HG03064 (cell line): ENCODE data around the gene AHDC1.
"Not testable (repeated sequence)": the region's sequence is repeated elsewhere in the genome, so short reads cannot be mapped to it uniquely, and the experiment has no call there.

ENCODE experiments used
- ATAC-seq: cut with Tn5 transposase; IDR thresholded peaks from one replicate; pipeline ENCODE4 v1.9.1; 2021; ENCODE audit warnings: low read depth; ENCODE audit not compliant: unreplicated experiment

The AHDC1 gene, protein sequence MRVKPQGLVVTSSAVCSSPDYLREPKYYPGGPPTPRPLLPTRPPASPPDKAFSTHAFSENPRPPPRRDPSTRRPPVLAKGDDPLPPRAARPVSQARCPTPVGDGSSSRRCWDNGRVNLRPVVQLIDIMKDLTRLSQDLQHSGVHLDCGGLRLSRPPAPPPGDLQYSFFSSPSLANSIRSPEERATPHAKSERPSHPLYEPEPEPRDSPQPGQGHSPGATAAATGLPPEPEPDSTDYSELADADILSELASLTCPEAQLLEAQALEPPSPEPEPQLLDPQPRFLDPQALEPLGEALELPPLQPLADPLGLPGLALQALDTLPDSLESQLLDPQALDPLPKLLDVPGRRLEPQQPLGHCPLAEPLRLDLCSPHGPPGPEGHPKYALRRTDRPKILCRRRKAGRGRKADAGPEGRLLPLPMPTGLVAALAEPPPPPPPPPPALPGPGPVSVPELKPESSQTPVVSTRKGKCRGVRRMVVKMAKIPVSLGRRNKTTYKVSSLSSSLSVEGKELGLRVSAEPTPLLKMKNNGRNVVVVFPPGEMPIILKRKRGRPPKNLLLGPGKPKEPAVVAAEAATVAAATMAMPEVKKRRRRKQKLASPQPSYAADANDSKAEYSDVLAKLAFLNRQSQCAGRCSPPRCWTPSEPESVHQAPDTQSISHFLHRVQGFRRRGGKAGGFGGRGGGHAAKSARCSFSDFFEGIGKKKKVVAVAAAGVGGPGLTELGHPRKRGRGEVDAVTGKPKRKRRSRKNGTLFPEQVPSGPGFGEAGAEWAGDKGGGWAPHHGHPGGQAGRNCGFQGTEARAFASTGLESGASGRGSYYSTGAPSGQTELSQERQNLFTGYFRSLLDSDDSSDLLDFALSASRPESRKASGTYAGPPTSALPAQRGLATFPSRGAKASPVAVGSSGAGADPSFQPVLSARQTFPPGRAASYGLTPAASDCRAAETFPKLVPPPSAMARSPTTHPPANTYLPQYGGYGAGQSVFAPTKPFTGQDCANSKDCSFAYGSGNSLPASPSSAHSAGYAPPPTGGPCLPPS (N-terminal part only)

DNA sequence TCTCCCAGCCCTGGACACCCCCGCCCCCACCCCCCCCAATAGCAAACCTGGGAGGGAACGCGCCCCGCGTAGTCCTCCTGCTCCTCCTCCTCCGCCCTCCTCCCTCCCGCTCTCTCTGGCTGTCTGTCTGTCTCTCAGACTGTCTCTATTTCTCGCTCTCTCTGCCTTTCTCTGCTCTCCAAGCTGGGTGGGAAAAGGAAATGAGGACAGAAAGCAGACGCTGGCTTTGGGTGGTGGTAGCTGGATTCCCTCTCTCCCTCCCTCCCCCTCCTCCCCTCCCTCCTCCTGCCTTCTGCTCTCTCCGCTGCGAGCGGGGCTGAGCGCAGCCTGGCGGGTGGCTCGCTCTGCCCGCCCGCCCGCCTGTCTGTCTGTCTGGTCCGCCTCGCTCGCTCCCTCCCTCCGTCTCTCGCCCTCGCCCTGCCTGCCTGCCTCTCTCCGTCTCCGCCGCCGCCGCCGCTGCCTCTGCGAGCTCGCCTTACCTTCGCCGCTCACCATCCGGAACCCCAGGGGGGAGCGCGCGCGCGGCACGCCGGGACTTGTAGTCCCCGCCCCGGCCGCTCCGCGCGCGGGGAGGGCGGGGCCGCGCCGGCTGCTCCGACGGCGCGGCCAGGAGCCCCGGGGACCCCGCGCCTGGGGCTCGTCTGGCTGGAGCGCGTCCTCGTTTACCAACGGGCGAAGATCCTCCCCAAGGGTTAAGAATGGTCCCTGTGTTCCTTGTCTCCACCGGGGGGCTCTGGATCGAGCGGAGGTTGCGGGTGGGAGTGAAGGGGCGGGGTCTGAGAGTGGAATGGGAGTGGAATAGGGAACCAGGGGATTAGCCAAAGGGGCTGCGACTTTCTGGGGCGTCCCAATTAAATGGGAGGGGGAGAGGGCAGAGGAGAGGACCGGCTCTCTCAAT lies at the start of gene AHDC1:
AHDC1 (minus strand) TSS at position 464 of the 898 bp plus-strand sequence. CDS start 52,029 bp downstream, outside the sequence.
- ATAC-seq: no peak

DNA sequence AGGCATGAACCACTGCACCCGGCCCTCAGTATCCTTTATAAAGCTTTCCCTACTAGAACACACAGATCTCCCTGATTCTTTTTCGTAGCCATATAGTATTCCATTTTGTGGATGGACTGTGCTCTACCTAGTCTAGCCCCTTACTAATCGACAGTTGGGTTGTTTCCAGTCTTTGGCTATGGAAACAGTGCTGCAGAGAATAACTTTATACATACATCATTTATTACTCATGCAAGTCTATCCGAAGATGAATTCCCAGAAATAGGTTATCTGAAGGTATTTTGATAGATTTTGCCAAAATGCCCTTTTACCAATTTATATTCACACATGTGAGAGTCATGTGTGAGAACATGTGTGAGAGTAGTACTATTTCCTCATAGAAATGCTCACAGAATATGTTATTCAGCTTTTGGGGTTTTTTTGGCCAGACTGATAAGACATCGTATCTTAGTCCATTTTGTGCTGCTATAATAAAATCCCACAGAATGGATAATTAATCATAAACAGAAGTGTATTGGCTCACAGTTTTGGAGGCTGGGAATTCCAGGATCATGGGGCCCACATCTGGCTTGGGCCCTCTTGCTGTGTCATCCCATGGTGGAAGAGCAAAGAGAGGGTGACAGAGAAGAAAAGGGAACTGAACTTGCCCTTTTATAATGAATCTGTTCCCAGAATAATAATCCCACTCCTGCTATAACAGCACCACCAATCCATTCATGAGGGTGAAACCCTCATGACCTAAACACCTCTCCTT lies 48.3 kb upstream of the AHDC1 start:
- ATAC-seq: no peak

DNA sequence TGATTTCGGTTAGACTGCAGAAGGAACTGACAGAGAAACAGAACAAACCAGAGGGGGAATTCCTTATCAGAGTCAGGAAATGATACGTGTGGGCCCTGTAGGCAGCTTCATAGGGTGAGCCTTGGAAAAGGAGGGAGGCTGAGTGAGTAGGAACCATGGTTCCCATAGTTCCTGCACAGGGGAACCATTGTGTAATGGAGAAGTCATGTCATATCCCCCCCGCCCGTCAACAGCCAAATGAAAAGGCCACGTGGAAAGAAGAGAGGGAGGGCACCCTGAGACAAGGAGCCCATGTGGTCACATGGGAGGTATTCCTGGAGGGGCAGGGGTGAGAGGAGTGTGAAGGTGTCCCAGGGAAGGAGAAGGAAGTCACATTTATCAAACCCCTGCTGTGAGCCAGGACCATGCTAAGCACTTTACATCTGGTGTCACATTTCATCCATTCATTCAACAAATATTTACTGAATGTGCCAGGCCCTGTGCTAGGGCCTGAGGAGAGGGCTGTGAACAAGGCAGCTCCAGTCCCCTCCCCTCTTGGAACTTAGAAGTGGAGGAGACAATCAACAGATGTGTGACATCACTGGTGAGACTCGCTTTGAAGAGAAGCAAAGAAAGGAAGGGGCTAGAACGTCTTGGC lies 46.7 kb upstream of the AHDC1 start:
- no peak for ATAC-seq

DNA sequence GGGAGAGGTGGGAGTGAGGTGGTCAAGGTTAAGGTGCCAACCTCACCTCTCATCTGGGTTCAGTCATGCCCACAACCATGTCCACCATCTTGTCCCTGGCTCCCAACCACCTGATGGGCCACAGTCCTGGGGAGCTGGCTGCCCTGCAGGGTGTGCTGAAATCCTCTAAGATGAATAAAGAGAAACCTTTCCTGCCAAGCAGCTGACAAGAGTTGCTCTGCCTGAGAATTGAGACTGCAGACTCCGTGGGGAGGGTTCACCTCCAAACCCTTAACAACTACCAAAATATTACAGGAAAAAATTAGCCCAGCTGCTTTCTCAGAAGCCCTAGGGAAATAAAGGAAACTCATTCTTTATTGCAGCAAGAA lies 46.2 kb upstream of the AHDC1 start:
- ATAC-seq: no peak

DNA sequence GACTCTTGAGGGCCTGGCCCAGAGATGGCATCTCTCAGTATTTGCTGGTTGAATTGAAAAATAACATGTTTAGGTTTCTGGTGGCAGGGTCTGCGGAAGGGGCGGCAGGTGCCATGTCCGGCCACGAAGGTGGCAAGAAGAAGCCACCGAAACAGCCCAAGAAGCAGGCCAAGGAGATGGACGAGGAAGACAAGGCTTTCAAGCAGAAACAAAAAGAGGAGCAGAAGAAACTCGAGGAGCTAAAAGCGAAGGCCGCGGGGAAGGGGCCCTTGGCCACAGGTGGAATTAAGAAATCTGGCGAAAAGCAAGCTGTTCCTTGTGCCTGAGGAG lies 45.3 kb upstream of the AHDC1 start:
- ATAC-seq: no peak

DNA sequence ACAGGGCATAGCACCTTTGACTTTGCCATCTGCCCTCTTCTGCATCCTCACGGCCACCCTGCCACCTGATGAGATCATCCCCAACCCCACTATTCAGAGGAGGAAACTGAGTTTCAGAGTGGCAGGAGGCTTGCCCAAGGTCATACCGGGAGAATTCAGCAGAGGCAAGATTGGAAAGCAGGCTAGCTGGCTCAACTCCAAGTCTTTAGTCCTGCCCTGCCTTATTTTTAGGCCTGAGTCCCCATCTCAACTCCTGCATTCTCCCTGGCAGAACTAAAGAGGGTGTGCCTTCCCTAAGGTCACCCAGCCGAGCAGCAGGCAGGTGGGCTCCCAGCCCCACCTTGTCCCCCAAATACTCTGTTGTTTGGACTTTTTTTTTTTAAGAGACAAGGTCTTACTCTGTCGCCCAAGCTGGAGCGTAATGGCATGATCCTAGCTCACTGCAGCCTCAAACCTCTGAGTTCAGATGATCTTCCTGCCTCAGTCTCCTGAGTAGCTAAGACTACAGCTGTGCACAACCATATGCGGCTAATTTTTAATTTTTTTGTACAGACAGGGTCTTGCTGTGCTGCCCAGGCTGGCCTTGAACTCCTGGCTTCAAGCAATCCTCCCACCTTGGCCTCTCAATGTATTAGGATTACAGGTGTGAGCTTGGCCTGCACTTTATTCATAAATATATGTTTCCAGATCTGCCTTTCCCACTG lies 44.8 kb upstream of the AHDC1 start:
- no peak for ATAC-seq

DNA sequence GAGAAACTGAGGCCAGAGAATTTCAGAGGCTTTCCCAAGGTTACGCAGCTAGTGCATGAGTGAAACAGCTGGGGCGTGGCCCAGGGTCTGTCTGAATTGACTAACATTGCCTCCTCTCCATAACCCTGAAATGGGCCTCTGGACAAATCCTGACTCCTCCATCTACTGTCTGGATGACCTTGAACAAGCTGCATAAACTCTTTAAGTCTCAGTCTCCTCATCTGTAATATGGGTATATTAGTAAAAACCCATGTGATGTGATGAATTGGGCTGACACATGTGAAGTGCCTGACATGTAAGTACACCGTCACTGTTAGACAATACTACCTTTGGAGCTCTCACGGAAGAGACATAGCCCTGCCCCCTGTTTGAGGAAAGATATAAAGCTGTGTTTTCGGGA lies 43.4 kb upstream of the AHDC1 start:
- no peak for ATAC-seq

DNA sequence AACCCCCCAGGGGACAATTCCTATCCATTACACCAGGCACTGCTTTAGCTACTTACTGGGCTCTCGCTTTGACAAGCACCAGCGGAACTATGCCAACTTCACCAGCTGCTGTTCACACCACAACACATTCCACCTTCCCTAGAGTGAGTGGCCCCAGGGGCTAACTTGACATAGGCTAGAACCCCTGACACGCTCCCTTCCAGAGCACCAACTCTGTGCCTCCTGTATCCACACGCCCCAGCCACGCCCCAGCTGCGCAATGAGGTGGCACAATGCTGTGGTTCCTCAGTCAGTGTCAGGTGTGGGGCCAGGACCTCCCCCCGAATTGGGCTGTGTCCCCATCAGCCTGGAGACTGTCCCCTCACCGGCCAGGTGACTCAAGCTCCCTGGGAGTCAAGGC lies 42.7 kb upstream of the AHDC1 start:
- no peak for ATAC-seq

DNA sequence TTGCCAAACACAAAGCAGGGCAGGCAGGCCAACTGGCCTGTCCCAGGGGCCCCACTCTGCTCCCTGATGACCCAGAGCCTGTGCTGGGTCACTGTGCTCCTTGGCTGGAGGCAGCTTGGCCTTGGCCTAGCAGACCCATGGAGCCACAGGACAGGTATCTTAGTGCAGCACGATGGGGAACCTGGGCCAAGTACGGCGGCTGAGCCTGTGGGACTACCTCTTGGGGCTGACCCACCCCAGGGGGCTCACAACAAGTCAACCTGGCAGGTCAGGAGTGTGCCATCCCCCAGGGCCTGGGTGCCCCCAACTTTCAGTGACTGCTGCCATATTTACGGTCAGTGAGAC lies 41.1 kb upstream of the AHDC1 start:
- no peak for ATAC-seq

DNA sequence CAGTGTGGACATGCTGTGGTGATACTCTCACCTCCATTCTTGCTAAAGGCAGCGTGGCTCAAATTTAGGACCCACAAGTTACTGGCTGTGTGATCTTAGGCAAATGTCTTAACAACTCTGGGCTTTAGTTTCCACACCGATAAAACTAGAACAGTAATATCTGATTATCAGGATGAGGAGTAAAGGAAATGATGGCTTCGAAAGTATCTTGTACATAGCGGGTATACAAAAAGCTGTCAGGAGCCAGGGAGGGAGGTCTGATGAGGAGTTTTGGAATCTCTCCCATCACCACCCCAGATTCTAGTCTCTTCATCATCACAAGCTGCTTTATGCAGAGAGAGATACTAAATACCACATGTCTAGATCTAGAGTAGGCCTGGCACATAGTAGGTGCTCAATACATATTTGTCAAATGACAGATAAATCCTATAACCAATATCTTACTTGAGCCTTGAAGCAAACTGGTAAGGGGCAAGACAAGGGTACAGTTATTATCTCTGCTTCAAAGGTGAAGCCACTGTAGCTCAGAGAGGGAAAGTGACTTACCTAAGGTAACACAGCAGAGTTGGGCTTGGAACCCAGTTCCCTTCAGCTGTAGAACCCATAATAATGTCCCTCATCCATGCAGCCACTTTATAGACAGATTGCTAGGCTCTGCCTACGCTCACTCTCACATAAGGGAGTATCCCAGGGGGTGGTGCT lies 40.6 kb upstream of the AHDC1 start:
- ATAC-seq: no peak

DNA sequence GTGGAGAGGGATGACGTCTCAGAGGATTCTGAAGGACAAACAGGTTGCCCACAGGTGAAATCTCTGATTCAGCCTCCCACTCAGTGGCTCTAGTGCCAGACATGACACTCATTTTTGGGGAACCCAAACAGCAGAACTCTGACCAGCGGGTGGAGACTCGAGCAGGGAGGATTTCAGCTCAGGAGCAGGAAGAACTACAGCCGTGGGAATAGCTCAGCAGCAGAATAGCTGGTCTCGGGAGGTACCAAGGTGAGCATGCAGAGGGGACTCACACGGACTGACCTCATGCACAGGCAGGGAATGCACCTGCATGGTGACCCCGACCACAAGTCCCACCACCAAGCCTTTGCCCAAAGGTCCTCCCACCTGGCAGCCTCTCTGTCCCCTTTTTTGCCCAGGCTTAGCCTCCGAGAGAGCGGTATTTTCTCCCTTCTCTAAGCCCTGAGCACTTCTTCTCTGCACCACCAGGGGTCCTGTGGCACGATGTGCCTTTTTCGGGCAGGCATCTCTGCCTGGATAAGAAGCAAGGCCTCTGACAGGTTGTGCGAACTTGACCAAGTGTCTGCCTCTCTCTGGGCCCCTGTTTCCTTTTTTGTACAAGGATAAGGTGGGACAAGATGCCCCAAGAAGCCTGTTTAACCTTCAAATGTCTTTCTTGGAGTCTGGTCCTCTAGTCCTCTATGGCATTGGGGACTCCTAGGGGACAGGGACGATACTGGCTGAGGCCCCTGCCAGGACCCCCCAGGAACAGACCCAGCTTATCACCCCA lies 39.8 kb upstream of the AHDC1 start:
- ATAC-seq: no peak

DNA sequence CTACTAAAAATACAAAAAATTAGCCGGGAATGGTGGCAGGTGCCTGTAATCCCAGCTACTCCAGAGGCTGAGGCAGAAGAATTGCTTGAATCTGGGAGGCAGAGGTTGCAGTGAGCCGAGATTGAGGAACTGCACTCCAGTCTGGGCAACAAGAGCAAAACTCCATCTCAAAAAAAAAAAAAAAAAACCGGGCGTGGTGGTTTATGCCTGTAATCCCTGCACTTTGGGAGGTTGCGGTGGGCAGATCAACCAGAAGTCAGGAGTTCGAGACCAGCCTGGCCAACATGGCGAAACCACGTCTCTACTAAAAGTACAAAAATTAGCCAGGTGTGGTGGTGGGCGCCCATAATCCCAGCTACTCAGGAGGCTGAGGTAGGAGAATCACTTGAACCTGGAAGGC lies 36.6 kb upstream of the AHDC1 start:
- not testable (repeated sequence) for ATAC-seq

DNA sequence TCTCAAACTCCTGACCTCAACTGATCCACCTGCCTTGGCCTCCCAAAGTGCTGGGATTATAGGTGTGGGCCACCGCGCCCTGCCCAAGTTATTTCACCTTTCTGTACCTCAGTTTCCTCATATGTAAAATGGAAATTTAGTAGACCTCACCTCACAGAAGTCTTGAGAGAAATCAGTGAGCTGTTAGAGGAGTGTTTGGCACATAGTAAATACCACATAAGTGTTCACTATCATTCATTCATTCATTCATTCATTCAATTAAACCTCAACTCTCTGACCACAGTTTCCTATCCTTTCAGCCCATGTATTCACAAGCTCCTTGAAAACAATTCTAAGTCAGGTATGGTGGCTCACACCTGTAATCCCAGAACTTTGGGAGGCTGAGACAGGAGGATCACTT lies 34.9 kb upstream of the AHDC1 start:
- no peak for ATAC-seq

DNA sequence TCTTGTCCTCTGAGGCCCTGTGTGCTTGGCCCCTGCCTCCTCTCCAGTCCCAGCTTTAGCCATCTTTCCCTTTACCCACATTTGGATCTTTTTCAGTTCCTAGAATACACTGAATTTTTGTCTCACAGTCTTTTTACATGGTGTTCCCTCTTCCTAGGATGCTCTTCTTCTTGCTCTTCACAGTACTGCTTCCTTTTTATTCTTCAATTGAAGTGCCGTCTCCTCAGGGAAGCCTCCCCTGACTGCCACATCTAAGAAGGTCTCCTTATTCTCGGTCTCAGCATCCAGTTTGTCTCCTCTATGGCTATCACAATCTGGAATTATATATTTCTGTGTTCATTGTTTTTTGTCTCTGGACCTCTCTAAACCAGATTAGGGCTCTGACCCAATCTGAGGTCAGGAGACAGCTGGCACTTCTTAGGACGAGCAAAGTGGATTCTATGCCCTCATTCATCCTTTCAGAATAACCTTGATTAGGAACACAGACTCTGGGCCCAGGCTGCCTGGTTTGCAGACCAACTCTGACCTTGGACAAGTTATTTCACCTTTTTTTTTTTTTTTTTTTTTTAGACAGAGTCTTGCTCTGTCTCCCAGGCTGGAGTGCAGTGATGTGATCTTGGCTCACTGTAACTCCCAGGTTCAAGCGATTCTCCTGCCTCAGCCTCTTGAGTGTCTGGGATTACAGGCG lies 34.2 kb upstream of the AHDC1 start:
- ATAC-seq: no peak

DNA sequence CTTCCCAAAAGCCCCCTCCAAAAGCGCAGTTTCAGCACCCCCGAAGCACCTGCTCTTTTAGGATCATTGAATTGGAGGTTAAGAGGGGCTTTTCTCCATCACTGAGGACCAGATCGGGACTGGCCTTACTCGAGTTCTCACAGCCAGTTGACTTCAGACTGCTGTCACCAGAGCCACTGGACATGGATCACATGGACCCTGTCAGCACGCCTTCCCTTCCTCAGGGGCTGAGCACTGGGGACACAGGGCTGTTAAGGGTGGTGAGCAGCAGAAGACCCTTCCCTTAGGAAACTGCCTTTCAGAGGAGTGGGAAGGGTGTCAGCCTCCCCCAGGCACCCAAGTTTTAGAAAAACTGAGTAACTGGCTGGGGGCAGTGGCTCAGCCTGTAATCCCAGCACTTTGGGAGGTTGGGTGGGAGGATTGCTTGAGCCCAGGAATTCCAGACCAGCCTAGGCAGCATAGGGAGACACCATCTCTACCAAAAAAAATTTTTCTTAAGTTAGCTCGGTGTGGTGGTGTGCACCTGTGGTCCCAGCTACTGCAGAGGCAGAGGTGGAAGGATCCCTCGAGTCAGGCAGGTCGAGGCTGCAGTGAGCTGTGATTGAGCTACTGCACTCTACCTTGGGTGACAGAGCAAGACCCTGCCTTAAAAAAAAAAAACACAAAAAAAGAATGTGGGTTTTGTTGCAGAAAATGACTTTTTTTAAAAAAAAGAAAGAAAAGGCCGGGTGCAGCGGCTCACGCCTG lies 31.6 kb upstream of the AHDC1 start:
- no peak for ATAC-seq

DNA sequence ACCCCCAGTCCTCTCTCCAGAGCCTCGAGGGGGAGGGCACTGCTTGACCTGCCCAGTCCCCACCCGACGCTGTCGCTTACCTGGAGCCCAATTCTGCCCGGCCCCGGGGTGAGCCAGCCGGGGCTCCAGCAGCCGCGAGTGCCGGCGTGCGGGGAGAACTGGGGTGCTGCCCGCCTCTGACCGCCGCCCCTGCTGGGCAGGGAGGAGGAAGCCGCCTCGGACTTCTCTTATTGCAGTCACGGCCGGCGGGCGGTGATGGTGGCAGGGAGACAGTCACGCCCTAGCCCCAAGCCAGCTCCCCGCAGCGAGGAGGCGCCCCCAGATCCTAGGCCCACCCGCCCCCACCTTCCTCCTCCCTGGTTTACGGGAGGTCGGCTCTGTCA lies 31.0 kb upstream of the AHDC1 start, which contains the start of gene FGR:
FGR (minus strand) TSS at position 201 of the 383 bp plus-strand sequence. CDS start 11,269 bp downstream, outside the sequence.
- no peak for ATAC-seq
